Ovary (tissue), 9 donors: ENCODE results near the gene CELA2A. TPM values are rescaled to one million over a fixed set of nuclear protein-coding genes. Genes with fewer than 3 reads are reported as not detected.

Experiments
- DNase-seq, 5 donors: peaks; one replicate each; pipeline ENCODE4 v3.0.0-alpha.2; 2019 to 2020
- H3K27ac ChIP-seq, 2 donors: fragments of 200-600 bp; one replicate each; pipeline versions ENCODE4 v1.5.1 to v1.8.0; 2019 to 2022
- H3K27me3 ChIP-seq: fragments of 200-600 bp; one replicate; pipeline ENCODE4 v1.8.0; 2022
- H3K36me3 ChIP-seq: fragments of 200-600 bp; sonication (generic); one replicate; pipeline ENCODE4 v1.5.1; 2019
- H3K4me1 ChIP-seq: one replicate; pipeline ENCODE4 v1.8.1; 2013; ENCODE audit warnings: mild to moderate bottlenecking, moderate library complexity; ENCODE audit not compliant: insufficient read depth
- H3K4me3 ChIP-seq: fragments of 200-600 bp; sonication (generic); one replicate; pipeline ENCODE4 v1.5.1; 2017
- H3K9me3 ChIP-seq, 2 donors: fragments of 200-600 bp in 1 of 2; sonication (generic) in 1 of 2; one replicate each; pipeline versions ENCODE4 v1.5.1 to v1.8.1; 2013 to 2019; ENCODE audit warnings: mild to moderate bottlenecking in 1 of 2, moderate library complexity in 1 of 2
- EP300 ChIP-seq: sonication (generic); formaldehyde crosslinking; IDR thresholded peaks from one replicate; pipeline ENCODE4 v1.6.1; 2017; ENCODE audit warnings: antibody characterized with exemption
- POLR2A ChIP-seq: fragments of 450-650 bp; IDR thresholded peaks from one replicate; pipeline ENCODE4 v1.6.1; 2017; ENCODE audit warnings: antibody characterized with exemption, mild to moderate bottlenecking, moderate library complexity
- WGBS, 3 donors: extraction: QIAGEN DNeasy Blood & Tissue Kit in 1 of 3; methylation state at CpG; one replicate each; pipeline versions ENCODE4 v1.1.5 to v1.1.7; 2013 to 2017; 5-methylcytosine and 5-hydroxymethylcytosine counted together
- intact Hi-C, 4 donors: fragments of 100-400 bp; cut with DNase I; formaldehyde crosslinking; loops; one replicate each; pipeline versions ENCODE4 v1.11.0 to v1.15.1; 2022 to 2023
- polyA plus RNA-seq, 2 donors: library from polyadenylated mRNA; stranded (reverse); fragments of 200-250 nt in 1 of 2; fragments of 350-450 nt in 1 of 2; fragmentation: Illumina TruSeq in 1 of 2; extraction: RNeasy Lipid Tissue Mini Kit (QIAGEN cat#74804) in 1 of 2; gene quantifications; one replicate each; pipeline ENCODE4 v1.2.3, GENCODE V29; 2013 to 2014
- total RNA-seq, 7 donors: library from RNA; depleted of rRNA in 2 of 7; stranded (reverse); fragments of >200 nt in 2 of 7; fragmentation: NEBNext Ultra II Directional in 3 of 7; extraction: Animal tissue kit (Norgen Biotek cat#: 25700) in 3 of 7; gene quantifications; one replicate each; pipeline versions ENCODE4 v1.1.0 to v1.2.4, GENCODE V29; 2016 to 2023
- TF ChIP-seq, protein P1 (sequence below), 3 donors: fragments of 450-650 bp in 2 of 3; fragments of 200-600 bp in 1 of 3; IDR thresholded peaks; one replicate each; pipeline versions ENCODE4 v1.5.1 to v1.8.0; 2016 to 2022; ENCODE audit warnings: antibody characterized with exemption in 3 of 3, mild to moderate bottlenecking in 1 of 3
- donor health status: DM: no; HTN: no; CAD: no; lungs with moderate emphysema.
- donor health status: DM: no; HTN: no; CAD: no.
- donor health status: Bipolar disorder and iron deficiency.
- donor health status: DM: yes; HTN: yes; CAD: no.
- donor health status: DM: no; HTN: no; CAD: no.
- donor health status: DM: yes; HTN: yes; CAD: no.

The CELA2A gene
- total and polyA plus RNA-seq, 9 donors: 0.92 to 9.4 (median 5.0) TPM; not detected in 5

DNA sequence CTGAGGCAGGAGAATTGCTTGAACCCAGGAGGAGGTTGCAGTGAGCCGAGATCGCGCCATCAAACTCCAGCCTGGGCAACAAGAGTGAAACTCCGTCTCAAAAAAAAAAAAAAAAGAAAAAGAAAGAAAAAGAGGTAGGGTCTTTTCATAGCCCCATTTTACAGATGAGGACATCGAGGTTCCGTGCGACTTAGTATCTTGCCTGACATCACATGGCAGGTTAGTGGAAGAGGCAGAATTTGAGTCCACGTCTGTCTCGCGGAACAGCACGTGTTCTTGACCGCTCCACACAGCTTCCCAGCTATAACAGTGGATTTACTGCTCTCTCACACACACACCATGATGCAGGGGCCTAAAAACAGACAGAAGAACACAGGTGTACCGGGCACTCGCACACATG, 17.2 kb upstream of the CELA2A start:
- H3K4me3 ChIP-seq: no peak overlapping the region
- no peaks in the 10 kb centered on the region for H3K27me3 ChIP-seq
- no peak overlapping the region for H3K27ac ChIP-seq
- intact Hi-C loops: no loop called here
- H3K9me3 ChIP-seq: no peaks in the 10 kb centered on the region
- 95 to 96% (median 95%) methylated on average over 14 of the region's 14 CpGs for WGBS, 3 donors
- no peak for TF ChIP-seq POLR2A
- no peak for TF ChIP-seq EP300
- TF ChIP-seq, protein P1, sequence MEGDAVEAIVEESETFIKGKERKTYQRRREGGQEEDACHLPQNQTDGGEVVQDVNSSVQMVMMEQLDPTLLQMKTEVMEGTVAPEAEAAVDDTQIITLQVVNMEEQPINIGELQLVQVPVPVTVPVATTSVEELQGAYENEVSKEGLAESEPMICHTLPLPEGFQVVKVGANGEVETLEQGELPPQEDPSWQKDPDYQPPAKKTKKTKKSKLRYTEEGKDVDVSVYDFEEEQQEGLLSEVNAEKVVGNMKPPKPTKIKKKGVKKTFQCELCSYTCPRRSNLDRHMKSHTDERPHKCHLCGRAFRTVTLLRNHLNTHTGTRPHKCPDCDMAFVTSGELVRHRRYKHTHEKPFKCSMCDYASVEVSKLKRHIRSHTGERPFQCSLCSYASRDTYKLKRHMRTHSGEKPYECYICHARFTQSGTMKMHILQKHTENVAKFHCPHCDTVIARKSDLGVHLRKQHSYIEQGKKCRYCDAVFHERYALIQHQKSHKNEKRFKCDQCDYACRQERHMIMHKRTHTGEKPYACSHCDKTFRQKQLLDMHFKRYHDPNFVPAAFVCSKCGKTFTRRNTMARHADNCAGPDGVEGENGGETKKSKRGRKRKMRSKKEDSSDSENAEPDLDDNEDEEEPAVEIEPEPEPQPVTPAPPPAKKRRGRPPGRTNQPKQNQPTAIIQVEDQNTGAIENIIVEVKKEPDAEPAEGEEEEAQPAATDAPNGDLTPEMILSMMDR (IDR thresholded peaks at IDR 0.05): no peak
- DNase-seq: no peak
- H3K36me3 ChIP-seq: no peaks in the 10 kb centered on the region
- H3K4me1 ChIP-seq: no peaks in the 10 kb centered on the region

DNA sequence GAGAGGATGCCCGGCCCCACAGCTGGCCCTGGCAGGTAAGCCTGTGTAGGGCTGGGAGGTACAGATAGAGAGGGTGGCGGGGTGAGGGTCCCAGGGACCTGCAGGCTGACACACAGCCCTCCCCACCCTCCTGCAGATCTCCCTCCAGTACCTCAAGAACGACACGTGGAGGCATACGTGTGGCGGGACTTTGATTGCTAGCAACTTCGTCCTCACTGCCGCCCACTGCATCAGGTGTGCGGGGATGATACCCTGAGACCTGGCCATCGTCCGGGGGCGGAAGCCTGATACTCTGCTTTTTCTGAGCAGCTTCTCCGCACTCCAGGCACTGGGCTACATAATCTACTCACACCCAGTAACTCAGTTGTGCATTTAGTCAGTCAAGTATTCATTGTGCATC, 16.2 kb upstream of the CELA2A start:
- no peak for DNase-seq
- intact Hi-C loops: no loop called here
- Histone ChIP-seq H3K4me3 (no peak overlapping the region), H3K4me1 (no peaks in the 10 kb centered on the region), H3K27me3 (no peaks in the 10 kb centered on the region), H3K27ac (no peak overlapping the region), H3K9me3 (no peaks in the 10 kb centered on the region), H3K36me3 (no peaks in the 10 kb centered on the region)
- 83 to 90% (median 90%) methylated on average over 13 of the region's 13 CpGs for WGBS, 3 donors
- TF ChIP-seq EP300: no peak
- TF ChIP-seq, protein P1 (IDR thresholded peaks at IDR 0.05): no peak
- TF ChIP-seq POLR2A: no peak

DNA sequence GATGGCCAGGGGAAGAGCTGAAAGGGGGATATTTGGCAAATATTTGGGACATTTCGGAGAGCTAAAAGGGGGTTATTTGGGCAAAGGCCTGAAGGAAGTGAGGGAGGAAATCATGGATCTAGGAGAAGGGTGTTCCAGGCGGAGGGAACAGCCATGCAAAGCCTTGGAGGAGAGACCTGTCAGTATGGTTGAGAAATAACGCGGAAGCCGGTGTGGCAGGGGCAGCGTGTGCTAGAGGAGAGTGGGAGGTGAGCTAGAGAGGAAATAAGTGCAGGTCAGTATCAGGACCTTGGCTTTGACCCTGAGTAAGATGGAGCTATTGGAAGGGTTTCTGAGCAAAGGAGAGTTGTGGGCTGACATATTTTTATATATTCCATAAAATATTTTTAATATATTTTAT, 15.3 kb upstream of the CELA2A start:
- intact Hi-C loops: no loop called here
- Histone ChIP-seq H3K9me3 (no peaks in the 10 kb centered on the region), H3K4me1 (no peaks in the 10 kb centered on the region), H3K4me3 (no peak overlapping the region), H3K36me3 (no peaks in the 10 kb centered on the region), H3K27me3 (no peaks in the 10 kb centered on the region), H3K27ac (no peak overlapping the region)
- WGBS, 3 donors: 80 to 83% (median 82%) methylated on average over 6 of the region's 6 CpGs
- no peak for TF ChIP-seq POLR2A
- no peak for TF ChIP-seq EP300
- TF ChIP-seq, protein P1 (IDR thresholded peaks at IDR 0.05): no peak
- no peak for DNase-seq

DNA sequence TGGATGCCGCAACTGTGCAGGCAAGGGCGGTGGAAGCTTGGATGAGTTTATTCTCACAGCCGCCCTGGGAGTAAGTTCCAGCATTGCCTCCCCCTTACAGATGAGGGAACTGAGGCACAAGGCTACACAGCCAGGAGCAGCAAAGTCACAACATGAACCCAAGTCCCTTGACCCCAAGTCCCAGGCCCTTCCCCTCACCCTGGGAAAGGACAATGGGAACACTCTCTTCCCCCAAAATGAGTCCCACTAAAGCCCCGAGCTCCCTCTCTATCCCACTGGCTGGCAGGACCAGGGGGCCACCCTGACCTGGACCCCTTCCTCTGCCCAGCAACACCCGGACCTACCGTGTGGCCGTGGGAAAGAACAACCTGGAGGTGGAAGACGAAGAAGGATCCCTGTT, 14.4 kb upstream of the CELA2A start:
- Histone ChIP-seq H3K4me1 (no peaks in the 10 kb centered on the region), H3K27ac (no peak overlapping the region), H3K36me3 (no peaks in the 10 kb centered on the region), H3K4me3 (no peak overlapping the region), H3K9me3 (no peaks in the 10 kb centered on the region), H3K27me3 (no peaks in the 10 kb centered on the region)
- no peak for DNase-seq
- WGBS, 3 donors: 91 to 96% (median 96%) methylated on average over 8 of the region's 8 CpGs
- intact Hi-C loops: no loop called here
- TF ChIP-seq, protein P1 (IDR thresholded peaks at IDR 0.05): no peak
- TF ChIP-seq EP300 (no peak), POLR2A (no peak)

DNA sequence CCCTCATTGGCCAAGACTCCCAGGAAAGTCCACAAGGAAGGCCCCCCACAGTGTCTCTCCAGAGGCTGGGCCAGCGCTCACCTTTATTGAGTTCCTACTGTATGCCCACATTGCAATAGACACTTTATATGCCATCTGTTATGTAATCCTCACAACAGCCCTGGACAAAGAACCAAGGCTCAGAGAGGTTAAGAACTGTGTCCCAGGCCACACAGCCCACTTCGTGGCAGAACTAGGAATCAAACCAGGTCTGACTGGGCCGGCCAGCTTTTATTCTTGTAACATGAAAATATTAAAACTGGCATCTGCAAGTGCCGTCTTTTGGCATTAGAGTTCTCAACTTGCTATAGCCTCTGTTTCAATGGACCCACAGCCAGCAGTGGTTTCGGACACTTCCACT, 13.8 kb upstream of the CELA2A start:
- no peak for DNase-seq
- WGBS, 3 donors: 83 to 89% (median 87%) methylated on average over 5 of the region's 5 CpGs
- TF ChIP-seq, protein P1 (IDR thresholded peaks at IDR 0.05): no peak
- TF ChIP-seq EP300: no peak
- TF ChIP-seq POLR2A: no peak
- no peaks in the 10 kb centered on the region for H3K27me3 ChIP-seq
- no peaks in the 10 kb centered on the region for H3K9me3 ChIP-seq
- no peaks in the 10 kb centered on the region for H3K4me1 ChIP-seq
- H3K27ac ChIP-seq: no peak overlapping the region
- H3K4me3 ChIP-seq: no peak overlapping the region
- intact Hi-C loops: no loop called here
- no peaks in the 10 kb centered on the region for H3K36me3 ChIP-seq
